Stimulated activated CD8-positive, alpha-beta memory T cell treated with anti-CD3 and anti-CD28 coated beads, Interleukin-12 subunit alpha, Interleukin-12 subunit beta, amount 100 ng/mL, for 24 hours (primary cell): ENCODE measurements around the gene CSGALNACT2.
A peak's percentile ranks its signal among the peaks of the same experiment; 100 is the strongest.
"Not testable (repeated sequence)": the region's sequence is repeated elsewhere in the genome, so short reads cannot be mapped to it uniquely, and the experiment has no call there.

Experiments
- DNase-seq: peaks from one replicate; pipeline ENCODE4 v3.0.0-alpha.2; 2020; ENCODE audit errors: extremely low read depth

The CSGALNACT2 gene

DNA sequence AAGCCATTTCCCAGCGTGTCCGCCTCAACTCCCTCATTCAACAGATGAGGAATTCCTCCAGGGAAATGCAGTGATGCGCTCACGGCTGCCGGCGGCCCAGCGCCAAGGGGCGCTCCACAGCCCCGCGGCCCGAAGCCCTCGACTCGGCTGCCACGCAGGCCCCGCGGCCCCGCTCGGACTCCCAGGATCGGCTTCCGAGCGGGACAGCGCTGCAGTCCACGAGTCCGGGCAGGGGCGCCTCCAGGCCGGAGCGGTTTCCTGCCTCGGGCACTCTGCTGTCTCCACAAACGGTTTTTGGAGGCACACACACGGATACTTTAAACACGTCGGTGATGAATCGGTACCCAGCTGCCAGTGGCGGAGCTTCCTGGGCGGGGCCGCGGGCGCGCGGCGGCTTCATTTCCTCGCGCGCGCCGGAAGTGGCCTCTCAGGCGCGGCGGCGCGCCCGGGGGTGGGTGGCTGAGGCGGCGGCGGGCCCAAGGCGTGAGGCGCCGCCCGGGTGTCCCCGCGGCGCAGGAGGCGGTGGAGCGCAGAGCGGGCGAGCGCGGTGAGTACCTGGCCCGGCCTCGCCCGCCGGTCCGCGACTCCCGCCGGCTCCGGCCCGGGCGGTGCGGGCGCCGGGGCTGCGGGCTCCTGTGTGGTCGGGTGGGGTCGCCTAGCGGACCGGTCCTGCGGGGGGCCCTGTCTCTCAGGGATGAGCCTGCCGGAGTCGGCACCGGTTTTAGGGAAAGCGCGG lies at the start of gene CSGALNACT2:
Gene CSGALNACT2 (plus strand): TSS at position 425 of the 736 bp plus-strand sequence. CDS start 16,705 bp downstream, outside the sequence.
- peak; percentile 64 for DNase-seq

DNA sequence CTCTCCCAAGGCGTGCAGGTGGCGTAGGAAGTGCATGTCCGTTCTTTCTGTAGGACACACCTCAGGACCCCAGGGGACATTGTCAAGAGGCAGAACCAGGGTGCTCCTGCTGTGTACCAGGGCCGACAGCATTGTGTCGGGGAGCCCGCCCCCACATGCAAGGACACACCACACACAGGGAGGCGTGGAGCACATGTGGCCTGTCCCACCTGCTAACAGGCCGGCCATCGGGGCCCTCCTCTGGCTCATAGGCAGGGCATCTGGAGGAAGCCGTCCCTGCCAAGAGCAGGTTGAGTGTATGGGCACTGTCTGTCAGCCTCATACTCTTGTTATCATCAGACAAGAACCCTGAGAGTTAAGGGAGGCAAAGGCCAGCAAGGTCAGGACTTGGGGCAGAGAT lies 48.7 kb upstream of the CSGALNACT2 start:
- no peak for DNase-seq

DNA sequence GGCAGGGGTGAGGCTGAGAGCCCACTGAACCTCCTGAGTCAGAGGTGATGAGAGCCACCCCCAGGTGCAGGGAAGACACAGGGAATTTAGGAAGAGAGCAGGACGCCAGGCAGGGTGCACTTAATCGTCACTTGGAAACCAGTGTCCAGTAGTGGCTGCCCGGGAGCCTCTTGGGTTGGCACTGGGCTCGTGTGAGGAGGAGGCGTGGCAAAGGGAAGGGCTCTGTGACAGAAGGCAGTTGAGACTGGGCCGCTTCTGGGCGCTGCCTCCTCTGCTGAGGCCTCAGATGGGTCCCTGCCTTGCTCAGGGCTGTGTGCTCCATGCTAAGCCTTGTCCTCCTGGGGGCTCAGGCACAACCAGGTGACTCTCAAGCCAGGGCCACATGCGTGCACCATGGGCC lies 48.1 kb upstream of the CSGALNACT2 start:
- DNase-seq = no peak

DNA sequence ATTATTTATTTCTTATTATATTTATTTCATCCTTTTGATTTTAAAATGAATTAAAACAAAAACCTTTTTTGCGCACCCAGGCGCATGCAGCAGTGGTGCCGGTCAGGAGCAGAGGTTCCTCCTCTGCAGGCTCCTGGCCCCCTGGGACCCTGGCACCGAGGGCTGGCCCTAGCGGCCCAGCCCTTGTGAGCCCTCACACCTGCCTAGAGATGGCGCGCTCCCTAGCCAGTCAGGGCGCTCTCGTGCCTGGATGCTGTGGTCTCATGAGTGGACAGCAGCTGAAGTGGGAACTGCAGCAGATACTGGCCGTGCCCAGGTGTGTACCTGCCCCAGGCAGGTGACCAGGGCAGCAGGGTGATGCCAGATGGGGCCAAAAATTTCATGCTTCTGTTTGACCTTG lies 47.6 kb upstream of the CSGALNACT2 start:
- DNase-seq = no peak

DNA sequence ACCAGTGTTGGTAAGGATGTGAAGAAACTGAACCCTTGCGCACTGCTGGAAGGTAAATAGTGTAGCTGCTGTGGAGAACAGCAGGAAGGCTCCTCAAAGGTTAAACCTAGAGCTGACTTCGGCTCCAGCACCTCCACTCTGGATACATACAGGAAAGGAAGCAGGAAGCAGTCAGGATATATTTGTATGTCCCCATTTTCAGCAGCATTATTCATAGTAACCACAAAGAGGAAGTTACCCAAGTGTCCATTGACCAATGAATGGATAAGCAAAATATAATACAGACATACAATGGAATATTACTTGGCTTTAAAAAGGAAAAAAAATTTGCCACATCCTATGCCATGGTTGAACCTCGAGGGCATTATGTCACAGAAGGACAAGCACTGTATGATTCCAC lies 46.4 kb upstream of the CSGALNACT2 start:
- no peak for DNase-seq

DNA sequence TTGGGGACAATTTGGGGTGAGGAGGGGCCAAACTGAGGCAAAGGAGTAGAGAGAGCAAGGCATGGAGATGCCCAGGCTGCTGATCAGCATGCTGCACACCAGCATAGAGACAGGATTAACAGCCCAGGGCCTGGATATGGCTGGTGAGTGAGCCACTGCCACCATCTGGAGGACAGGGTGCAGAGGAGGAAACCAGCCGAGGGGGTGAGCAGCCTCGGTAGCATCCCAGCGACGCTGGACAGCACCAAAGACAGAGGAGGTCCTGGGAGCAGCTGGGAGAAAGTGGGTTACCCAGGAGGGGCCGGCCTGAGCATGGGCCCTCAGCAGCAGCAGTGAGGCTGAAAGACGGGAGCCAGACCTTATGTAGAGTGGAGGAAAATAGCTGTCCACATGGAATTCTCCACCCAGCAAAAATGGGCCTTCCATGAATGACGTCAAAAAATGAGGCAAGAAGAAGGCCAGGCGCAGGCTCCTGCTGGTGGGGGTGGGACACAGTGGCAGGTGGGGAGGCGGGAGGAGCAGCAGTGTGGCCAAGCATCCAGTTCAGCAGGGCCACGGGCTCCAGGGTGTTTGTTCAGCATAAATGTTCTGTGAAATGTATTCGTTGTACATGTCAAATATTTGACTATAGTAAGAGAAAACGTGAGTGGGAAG lies 44.7 kb upstream of the CSGALNACT2 start:
- DNase-seq = no peak

- DNase-seq = no peak
These were observed 44.2 kb upstream of the CSGALNACT2 start for GRCh38 chr10:43094085-43094484.

- not testable (repeated sequence) for DNase-seq
These were observed 38.9 kb upstream of the CSGALNACT2 start for GRCh38 chr10:43099339-43099738.

GRCh38 chr10:43099928-43100327 lies 38.3 kb upstream of the CSGALNACT2 start:
- no peak for DNase-seq

DNA sequence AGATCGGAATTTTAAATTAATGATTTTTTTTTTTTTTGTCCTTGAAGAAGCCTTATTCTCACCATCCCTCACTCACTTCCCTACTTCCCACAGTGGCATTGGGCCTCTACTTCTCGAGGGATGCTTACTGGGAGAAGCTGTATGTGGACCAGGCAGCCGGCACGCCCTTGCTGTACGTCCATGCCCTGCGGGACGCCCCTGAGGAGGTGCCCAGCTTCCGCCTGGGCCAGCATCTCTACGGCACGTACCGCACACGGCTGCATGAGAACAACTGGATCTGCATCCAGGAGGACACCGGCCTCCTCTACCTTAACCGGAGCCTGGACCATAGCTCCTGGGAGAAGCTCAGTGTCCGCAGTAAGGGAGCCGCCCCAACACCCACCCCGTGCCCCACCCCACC lies 37.9 kb upstream of the CSGALNACT2 start:
- DNase-seq = no peak

DNA sequence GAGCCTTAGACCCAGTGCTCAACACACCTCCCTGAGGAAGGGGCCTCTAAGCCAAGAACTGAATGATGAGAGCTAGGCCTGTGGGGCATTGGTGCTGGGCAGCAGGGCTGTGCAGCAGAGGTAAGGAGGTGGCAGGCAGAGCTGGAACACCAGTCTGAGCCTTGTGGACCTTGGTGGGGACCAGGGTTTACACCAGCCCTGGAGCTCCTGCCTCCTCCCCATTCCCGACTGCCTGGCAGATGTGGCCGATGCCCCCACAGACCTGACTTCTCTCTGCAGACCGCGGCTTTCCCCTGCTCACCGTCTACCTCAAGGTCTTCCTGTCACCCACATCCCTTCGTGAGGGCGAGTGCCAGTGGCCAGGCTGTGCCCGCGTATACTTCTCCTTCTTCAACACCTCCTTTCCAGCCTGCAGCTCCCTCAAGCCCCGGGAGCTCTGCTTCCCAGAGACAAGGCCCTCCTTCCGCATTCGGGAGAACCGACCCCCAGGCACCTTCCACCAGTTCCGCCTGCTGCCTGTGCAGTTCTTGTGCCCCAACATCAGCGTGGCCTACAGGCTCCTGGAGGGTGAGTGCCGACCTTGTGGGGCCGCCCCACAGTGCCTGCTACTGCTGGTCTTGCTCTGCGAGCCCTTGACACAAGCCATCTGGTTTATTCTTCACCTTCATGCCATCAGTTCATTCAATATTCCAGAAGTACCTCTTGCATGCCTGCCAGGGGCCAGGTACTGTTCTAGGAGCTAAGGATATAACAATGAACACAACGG lies 36.0 kb upstream of the CSGALNACT2 start:
- DNase-seq = no peak

DNA sequence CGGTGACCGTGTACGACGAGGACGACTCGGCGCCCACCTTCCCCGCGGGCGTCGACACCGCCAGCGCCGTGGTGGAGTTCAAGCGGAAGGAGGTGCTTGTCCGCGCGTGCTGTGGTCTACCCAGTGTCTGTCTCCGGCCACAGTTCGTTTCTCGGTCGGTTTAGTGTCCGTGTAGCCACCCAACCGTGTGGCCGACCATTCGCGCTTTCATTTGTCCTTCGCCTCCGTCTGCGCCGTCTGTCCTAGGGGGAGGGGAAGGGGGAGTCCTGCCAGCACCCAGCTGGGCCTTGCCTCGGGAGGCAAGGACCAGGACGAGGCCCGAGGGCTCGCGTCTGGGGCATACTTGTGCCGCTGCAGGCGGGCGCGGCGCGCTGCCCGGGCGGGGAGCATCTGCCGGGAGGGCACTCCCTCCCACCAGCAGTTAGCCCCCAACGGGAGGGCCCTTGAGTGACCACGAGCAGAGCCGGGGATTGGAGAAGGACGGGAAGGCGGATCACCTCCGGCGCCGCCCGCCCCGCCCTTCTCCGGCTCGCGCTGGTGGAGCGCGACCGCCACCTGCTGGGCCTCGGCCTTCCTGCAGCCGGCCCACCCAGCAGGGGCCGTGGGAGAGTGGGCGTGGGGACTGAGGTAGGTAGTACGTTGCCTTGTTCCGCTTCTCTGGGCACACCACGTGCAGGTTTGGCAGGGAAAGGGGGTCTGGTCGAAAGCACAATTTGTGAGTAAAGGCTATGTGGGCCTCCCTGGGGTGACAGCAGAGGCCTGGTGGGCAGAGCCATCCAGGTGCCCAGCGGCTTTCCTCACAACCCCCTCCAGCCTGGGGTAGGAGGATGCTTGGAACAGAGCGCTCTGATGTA lies 32.9 kb upstream of the CSGALNACT2 start:
- DNase-seq = peak; percentile 48

GRCh38 chr10:43105956-43106229 lies 32.4 kb upstream of the CSGALNACT2 start:
- DNase-seq = no peak

DNA sequence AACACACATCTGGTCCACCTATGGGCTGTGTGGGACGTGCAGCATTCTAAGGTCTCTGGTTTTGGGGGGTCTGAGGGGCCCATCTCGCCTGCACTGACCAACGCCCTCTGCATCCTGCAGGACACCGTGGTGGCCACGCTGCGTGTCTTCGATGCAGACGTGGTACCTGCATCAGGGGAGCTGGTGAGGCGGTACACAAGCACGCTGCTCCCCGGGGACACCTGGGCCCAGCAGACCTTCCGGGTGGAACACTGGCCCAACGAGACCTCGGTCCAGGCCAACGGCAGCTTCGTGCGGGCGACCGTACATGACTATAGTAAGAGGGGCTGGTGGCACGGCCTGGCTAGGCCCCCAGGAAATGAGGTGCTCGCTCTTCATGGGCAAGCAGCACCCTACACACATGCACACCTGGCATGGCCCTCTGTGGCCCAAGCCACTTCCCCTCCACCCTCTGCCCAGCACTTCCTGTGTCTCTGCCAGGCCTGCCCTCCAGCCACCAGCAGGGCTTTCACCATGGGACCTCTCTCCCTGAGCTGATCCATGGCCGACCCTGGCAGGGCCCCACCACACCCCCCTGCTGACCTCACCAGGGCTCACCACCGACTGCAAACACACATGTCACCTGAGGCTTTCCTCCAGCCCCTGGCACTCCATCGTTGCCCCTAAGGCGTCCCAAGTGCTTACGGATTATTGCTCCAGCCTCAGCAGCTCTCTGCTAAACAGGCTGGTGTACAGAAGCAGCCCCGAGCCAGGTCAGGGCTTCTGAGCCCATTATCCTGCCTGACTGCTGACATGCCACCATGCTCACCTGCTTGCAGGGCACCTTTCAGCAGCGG lies 31.8 kb upstream of the CSGALNACT2 start:
- DNase-seq = no peak

DNA sequence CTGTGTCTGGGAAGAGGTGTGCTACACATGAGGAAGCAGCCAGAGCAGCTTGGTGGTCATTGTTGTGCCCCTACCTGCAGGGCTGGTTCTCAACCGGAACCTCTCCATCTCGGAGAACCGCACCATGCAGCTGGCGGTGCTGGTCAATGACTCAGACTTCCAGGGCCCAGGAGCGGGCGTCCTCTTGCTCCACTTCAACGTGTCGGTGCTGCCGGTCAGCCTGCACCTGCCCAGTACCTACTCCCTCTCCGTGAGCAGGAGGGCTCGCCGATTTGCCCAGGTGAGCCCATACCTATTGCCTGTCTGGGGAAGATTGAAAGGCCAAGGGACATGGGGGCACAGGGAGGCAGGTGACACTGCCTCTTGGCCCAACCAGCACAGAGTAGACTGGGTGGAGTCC lies 29.3 kb upstream of the CSGALNACT2 start:
- no peak for DNase-seq

DNA sequence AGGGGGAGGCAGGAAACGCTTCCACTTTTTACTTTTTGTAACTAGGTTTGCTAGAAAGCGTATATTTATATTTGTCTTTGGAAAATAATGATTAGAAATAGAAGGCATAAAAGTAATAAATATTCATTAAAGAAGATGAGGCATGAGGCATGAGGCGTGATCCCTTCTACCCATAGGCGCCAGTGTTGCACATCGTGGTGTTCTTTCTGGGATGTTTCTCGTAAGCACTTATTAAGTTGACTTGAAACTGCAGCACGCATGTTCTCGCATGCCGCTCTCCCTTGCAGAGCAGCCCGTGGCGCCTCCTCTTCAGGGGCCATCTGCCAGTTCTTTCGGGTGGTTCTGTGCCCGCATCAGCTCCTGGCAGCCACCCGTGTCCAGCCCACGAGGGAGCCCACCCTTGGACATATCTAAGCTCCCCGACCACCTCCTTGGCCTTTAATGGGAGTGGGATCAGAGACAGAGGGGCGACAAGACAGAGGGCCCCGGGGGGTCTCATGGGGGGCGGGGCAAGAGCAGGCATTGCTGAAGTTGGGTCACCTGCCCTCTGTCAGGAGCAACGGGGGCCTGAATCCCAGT lies 28.5 kb upstream of the CSGALNACT2 start:
- no peak for DNase-seq

- no peak for DNase-seq
These were observed 27.7 kb upstream of the CSGALNACT2 start for GRCh38 chr10:43110338-43111071.

DNA sequence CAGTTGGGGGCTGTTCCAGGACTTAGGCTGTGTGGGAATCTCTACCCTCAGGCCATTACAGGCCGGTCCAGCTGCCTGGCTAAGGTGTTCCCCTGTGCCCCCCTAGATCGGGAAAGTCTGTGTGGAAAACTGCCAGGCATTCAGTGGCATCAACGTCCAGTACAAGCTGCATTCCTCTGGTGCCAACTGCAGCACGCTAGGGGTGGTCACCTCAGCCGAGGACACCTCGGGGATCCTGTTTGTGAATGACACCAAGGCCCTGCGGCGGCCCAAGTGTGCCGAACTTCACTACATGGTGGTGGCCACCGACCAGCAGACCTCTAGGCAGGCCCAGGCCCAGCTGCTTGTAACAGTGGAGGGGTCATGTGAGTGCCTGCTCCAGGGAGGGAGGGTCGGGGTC lies 27.1 kb upstream of the CSGALNACT2 start:
- DNase-seq = no peak

GRCh38 chr10:43111921-43112607 lies 26.2 kb upstream of the CSGALNACT2 start:
- no peak for DNase-seq

DNA sequence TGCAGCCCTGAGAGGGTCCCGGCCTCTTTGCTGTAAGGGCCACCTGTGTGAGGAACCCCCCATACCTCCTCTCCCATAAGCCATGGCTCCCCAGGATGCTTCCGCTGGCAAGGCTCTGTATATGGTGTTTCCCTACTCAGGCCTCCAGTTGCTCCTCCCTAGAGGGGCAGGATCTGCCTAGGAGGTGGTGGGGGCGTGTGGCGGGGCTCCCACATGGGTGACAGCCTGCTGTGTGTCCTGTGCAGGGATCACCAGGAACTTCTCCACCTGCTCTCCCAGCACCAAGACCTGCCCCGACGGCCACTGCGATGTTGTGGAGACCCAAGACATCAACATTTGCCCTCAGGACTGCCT lies 25.7 kb upstream of the CSGALNACT2 start:
- no peak for DNase-seq
